Liver (tissue), 9 donors: ENCODE data around the gene IQSEC1. TPM values are rescaled to one million over a fixed set of nuclear protein-coding genes. Genes with fewer than 3 reads are reported as not detected.

Experiments
- DNase-seq: peaks from one replicate; pipeline ENCODE4 v3.0.0-alpha.2; 2017; ENCODE audit warnings: low spot score
- H3K27ac ChIP-seq, 2 donors: one replicate each; pipeline ENCODE4 v1.7.0; 2013; ENCODE audit warnings: inconsistent platforms in 2 of 2, low read length in 2 of 2, control low read depth in 1 of 2, low read depth in 1 of 2, mild to moderate bottlenecking in 1 of 2
- H3K27me3 ChIP-seq, 4 donors: one replicate each; pipeline versions ENCODE4 v1.6.1 to v1.7.0; 2013; ENCODE audit warnings: low read length in 3 of 4, inconsistent platforms in 1 of 4, mild to moderate bottlenecking in 1 of 4, moderate library complexity in 1 of 4; ENCODE audit not compliant: control insufficient read depth in 4 of 4, insufficient read depth in 4 of 4
- H3K36me3 ChIP-seq, 4 donors: one replicate each; pipeline versions ENCODE4 v1.6.1 to v1.7.0; 2013; ENCODE audit warnings: low read length in 3 of 4, mild to moderate bottlenecking in 3 of 4, low read depth in 1 of 4, moderate library complexity in 1 of 4; ENCODE audit not compliant: control insufficient read depth in 4 of 4, insufficient read depth in 3 of 4
- H3K4me1 ChIP-seq, 4 donors: one replicate each; pipeline versions ENCODE4 v1.6.1 to v1.7.0; 2013; ENCODE audit warnings: low read length in 3 of 4, mild to moderate bottlenecking in 3 of 4, moderate library complexity in 1 of 4; ENCODE audit not compliant: control insufficient read depth in 4 of 4, insufficient read depth in 4 of 4
- H3K4me3 ChIP-seq, 3 donors: one replicate each; pipeline versions ENCODE4 v1.6.1 to v1.7.0; 2013; ENCODE audit warnings: low read length in 3 of 3, control low read depth in 1 of 3, low read depth in 1 of 3, mild to moderate bottlenecking in 1 of 3
- H3K9ac ChIP-seq, 2 donors: one replicate each; pipeline ENCODE4 v1.7.0; 2013; ENCODE audit warnings: low read length in 2 of 2, mild to moderate bottlenecking in 2 of 2, moderate library complexity in 2 of 2, control low read depth in 1 of 2, low read depth in 1 of 2
- H3K9me3 ChIP-seq, 4 donors: one replicate each; pipeline versions ENCODE4 v1.6.1 to v1.7.0; 2013; ENCODE audit warnings: low read length in 3 of 4; ENCODE audit not compliant: control insufficient read depth in 4 of 4
- EGR1 ChIP-seq, 2 donors: IDR thresholded peaks; 2 replicates each; pipeline ENCODE4 v1.6.1; 2016 to 2018; ENCODE audit warnings: antibody characterized with exemption in 2 of 2, low read depth in 2 of 2
- FOXA1 ChIP-seq: IDR thresholded peaks from 2 replicates; pipeline ENCODE4 v1.6.1; 2016; ENCODE audit warnings: antibody characterized with exemption
- FOXA2 ChIP-seq: IDR thresholded peaks from 2 replicates; pipeline ENCODE4 v1.6.1; 2016; ENCODE audit warnings: antibody characterized with exemption
- GABPA ChIP-seq, 2 donors: IDR thresholded peaks in 1 of 2; conservative IDR thresholded peaks in 1 of 2; 2 replicates each; pipeline ENCODE4 v1.6.1; 2016; ENCODE audit warnings: antibody characterized with exemption in 2 of 2, mild to moderate bottlenecking in 1 of 2, moderate library complexity in 1 of 2
- HNF4A ChIP-seq, 2 donors: conservative IDR thresholded peaks; 2 replicates each; pipeline ENCODE4 v1.6.1; 2016; ENCODE audit warnings: antibody characterized with exemption in 2 of 2, mild to moderate bottlenecking in 2 of 2
- HNF4G ChIP-seq: IDR thresholded peaks from 2 replicates; pipeline ENCODE4 v1.6.1; 2016; ENCODE audit warnings: antibody characterized with exemption
- JUND ChIP-seq, 2 donors: IDR thresholded peaks; 2 replicates each; pipeline ENCODE4 v1.6.1; 2016; ENCODE audit warnings: antibody characterized with exemption in 2 of 2
- MAX ChIP-seq: IDR thresholded peaks from 2 replicates; pipeline ENCODE4 v1.6.1; 2016; ENCODE audit warnings: antibody characterized with exemption
- NR2F2 ChIP-seq: IDR thresholded peaks from 2 replicates; pipeline ENCODE4 v1.6.1; 2016; ENCODE audit warnings: antibody characterized with exemption
- RAD21 ChIP-seq, 2 donors: IDR thresholded peaks; 2 replicates each; pipeline ENCODE4 v1.6.1; 2016; ENCODE audit warnings: antibody characterized with exemption in 2 of 2, mild to moderate bottlenecking in 2 of 2
- REST ChIP-seq: IDR thresholded peaks from 2 replicates; pipeline ENCODE4 v1.6.1; 2016; ENCODE audit warnings: antibody characterized with exemption, mild to moderate bottlenecking
- RXRA ChIP-seq, 2 donors: IDR thresholded peaks; 2 replicates each; pipeline ENCODE4 v1.6.1; 2017 to 2018; ENCODE audit warnings: antibody characterized with exemption in 2 of 2, mild to moderate bottlenecking in 1 of 2
- SP1 ChIP-seq: IDR thresholded peaks from 2 replicates; pipeline ENCODE4 v1.6.1; 2018; ENCODE audit warnings: antibody characterized with exemption, mild to moderate bottlenecking
- TAF1 ChIP-seq: conservative IDR thresholded peaks from 2 replicates; pipeline ENCODE4 v1.6.1; 2016; ENCODE audit warnings: antibody characterized with exemption, mild to moderate bottlenecking
- YY1 ChIP-seq: IDR thresholded peaks from 2 replicates; pipeline ENCODE4 v1.6.1; 2016; ENCODE audit warnings: antibody characterized with exemption, mild to moderate bottlenecking
- ZBTB33 ChIP-seq: IDR thresholded peaks from 2 replicates; pipeline ENCODE4 v1.6.1; 2016; ENCODE audit warnings: antibody characterized with exemption
- WGBS: extraction: QIAGEN DNeasy Blood & Tissue Kit; methylation state at CpG from one replicate; pipeline ENCODE4 v1.1.7; 2013; 5-methylcytosine and 5-hydroxymethylcytosine counted together
- polyA plus RNA-seq, 2 donors: library from polyadenylated mRNA; stranded (reverse) in 1 of 2; unstranded in 1 of 2; fragments of 200-250 nt in 1 of 2; fragments of >200 nt in 1 of 2; fragmentation: Nextera tagmentation in 1 of 2; extraction: Ambion mirVana in 1 of 2; gene quantifications; one replicate each; pipeline versions ENCODE4 v1.2.1 to v1.2.3, GENCODE V29; 2013 to 2015
- total RNA-seq, 2 donors: library from RNA; depleted of rRNA; stranded (reverse); fragments of >200 nt; gene quantifications; one replicate each; pipeline ENCODE4 v1.2.3, GENCODE V29; 2014
- TF ChIP-seq, protein P1 (sequence below): fragments of 150-350 bp; IDR thresholded peaks from 2 replicates; pipeline ENCODE4 v1.5.1; 2017; ENCODE audit warnings: improper control_type of control experiment, low read depth, low read length; ENCODE audit not compliant: missing input control
- TF ChIP-seq, protein P2 (sequence below): IDR thresholded peaks from 2 replicates; pipeline ENCODE4 v1.6.1; 2016; ENCODE audit warnings: antibody characterized with exemption
- donor health status: healthy.
- donor health status: healthy.
- donor health status: healthy.
- donor health status: healthy.
- donor health status: healthy.

The IQSEC1 gene
- total and polyA plus RNA-seq, 4 donors: 12.7 to 56.0 (median 36.2) TPM

GRCh38 chr3:12988728-12989454 is 84.3 kb downstream of the IQSEC1 start:
- no peak for DNase-seq
- no peak for TF ChIP-seq FOXA1
- no peak for TF ChIP-seq HNF4A (conservative IDR thresholded peaks at IDR 0.05)
- no peak for TF ChIP-seq SP1
- no peak for TF ChIP-seq FOXA2
- TF ChIP-seq YY1: no peak
- TF ChIP-seq RXRA (IDR thresholded peaks at IDR 0.05): no peak
- TF ChIP-seq ZBTB33: no peak
- TF ChIP-seq, protein P1, sequence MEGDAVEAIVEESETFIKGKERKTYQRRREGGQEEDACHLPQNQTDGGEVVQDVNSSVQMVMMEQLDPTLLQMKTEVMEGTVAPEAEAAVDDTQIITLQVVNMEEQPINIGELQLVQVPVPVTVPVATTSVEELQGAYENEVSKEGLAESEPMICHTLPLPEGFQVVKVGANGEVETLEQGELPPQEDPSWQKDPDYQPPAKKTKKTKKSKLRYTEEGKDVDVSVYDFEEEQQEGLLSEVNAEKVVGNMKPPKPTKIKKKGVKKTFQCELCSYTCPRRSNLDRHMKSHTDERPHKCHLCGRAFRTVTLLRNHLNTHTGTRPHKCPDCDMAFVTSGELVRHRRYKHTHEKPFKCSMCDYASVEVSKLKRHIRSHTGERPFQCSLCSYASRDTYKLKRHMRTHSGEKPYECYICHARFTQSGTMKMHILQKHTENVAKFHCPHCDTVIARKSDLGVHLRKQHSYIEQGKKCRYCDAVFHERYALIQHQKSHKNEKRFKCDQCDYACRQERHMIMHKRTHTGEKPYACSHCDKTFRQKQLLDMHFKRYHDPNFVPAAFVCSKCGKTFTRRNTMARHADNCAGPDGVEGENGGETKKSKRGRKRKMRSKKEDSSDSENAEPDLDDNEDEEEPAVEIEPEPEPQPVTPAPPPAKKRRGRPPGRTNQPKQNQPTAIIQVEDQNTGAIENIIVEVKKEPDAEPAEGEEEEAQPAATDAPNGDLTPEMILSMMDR: no peak
- TF ChIP-seq JUND (IDR thresholded peaks at IDR 0.05): no peak
- TF ChIP-seq EGR1 (IDR thresholded peaks at IDR 0.05; ENCODE audit: low read depth in 2 of 2): no peak
- TF ChIP-seq GABPA (IDR thresholded peaks at IDR 0.05 in 1 of 2, conservative IDR thresholded peaks at IDR 0.05 in 1 of 2): no peak
- TF ChIP-seq TAF1: no peak
- TF ChIP-seq REST: no peak
- TF ChIP-seq, protein P2, sequence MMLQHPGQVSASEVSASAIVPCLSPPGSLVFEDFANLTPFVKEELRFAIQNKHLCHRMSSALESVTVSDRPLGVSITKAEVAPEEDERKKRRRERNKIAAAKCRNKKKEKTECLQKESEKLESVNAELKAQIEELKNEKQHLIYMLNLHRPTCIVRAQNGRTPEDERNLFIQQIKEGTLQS: no peak
- Histone ChIP-seq H3K27me3 (no peaks in the 10 kb centered on the region), H3K9me3 (no peaks in the 10 kb centered on the region), H3K4me3 (no peak overlapping the region), H3K27ac (no peak overlapping the region), H3K9ac (no peak overlapping the region), H3K4me1 (peaks cover 5 to 18% (median 12%) of the 10 kb centered on the region in 4 donors), H3K36me3 (no peaks in the 10 kb centered on the region)
- WGBS: 86% methylated on average over 5 of the region's 5 CpGs

GRCh38 chr3:12987602-12988001 is 85.6 kb downstream of the IQSEC1 start:
- Histone ChIP-seq H3K4me1 (peaks cover 0 to 10% (median 7%) of the 10 kb centered on the region in 4 donors), H3K36me3 (no peaks in the 10 kb centered on the region), H3K27ac (no peak overlapping the region), H3K4me3 (no peak overlapping the region), H3K9ac (no peak overlapping the region), H3K27me3 (no peaks in the 10 kb centered on the region), H3K9me3 (no peaks in the 10 kb centered on the region)
- 95% methylated on average over 5 of the region's 5 CpGs for WGBS
- DNase-seq: no peak
- TF ChIP-seq, protein P1: no peak
- TF ChIP-seq ZBTB33 (no peak), FOXA2 (no peak), EGR1 (IDR thresholded peaks at IDR 0.05; ENCODE audit: low read depth in 2 of 2) (no peak), TAF1 (no peak), HNF4G (no peak), HNF4A (conservative IDR thresholded peaks at IDR 0.05) (no peak), FOXA1 (no peak), JUND (IDR thresholded peaks at IDR 0.05) (no peak), NR2F2 (no peak), RXRA (IDR thresholded peaks at IDR 0.05) (no peak), MAX (no peak), RAD21 (IDR thresholded peaks at IDR 0.05) (no peak), SP1 (no peak), YY1 (no peak), GABPA (IDR thresholded peaks at IDR 0.05 in 1 of 2, conservative IDR thresholded peaks at IDR 0.05 in 1 of 2) (no peak)
